CD4-positive, alpha-beta T cell treated with Interleukin-2 at 100 ng/mL for 4 hours (primary cell): Measurements from ENCODE around the gene NBDY.
"Not testable (repeated sequence)": the region's sequence is repeated elsewhere in the genome, so short reads cannot be mapped to it uniquely, and the experiment has no call there.

ENCODE experiments used
- DNase-seq: peaks from one replicate; pipeline ENCODE4 v3.0.0-alpha.2; 2020; ENCODE audit warnings: low spot score

The NBDY gene

GRCh38 chrX:56764153-56764974, 35.3 kb downstream of the NBDY start:
- DNase-seq = peak; percentile 82

GRCh38 chrX:56764975-56765791, 36.1 kb downstream of the NBDY start:
- peak; percentile 15 for DNase-seq

GRCh38 chrX:56765811-56766553, 36.9 kb downstream of the NBDY start:
- DNase-seq = no peak

GRCh38 chrX:56766554-56767347, 37.7 kb downstream of the NBDY start:
- DNase-seq = no peak

GRCh38 chrX:56767348-56768119, 38.5 kb downstream of the NBDY start:
- DNase-seq = not testable (repeated sequence)

- DNase-seq = not testable (repeated sequence)
These were observed 39.1 kb downstream of the NBDY start for GRCh38 chrX:56768120-56768660.

- DNase-seq = not testable (repeated sequence)
These were observed 43.9 kb downstream of the NBDY start for GRCh38 chrX:56772675-56773521.

GRCh38 chrX:56773522-56774060, 44.5 kb downstream of the NBDY start:
- not testable (repeated sequence) for DNase-seq

- not testable (repeated sequence) for DNase-seq
These were observed 49.3 kb downstream of the NBDY start for GRCh38 chrX:56778099-56778923.

GRCh38 chrX:56778924-56779468, 50.0 kb downstream of the NBDY start:
- not testable (repeated sequence) for DNase-seq

GRCh38 chrX:56780681-56781649, 51.9 kb downstream of the NBDY start:
- not testable (repeated sequence) for DNase-seq

- DNase-seq = no peak
These were observed 53.3 kb downstream of the NBDY start for GRCh38 chrX:56782352-56782751.

GRCh38 chrX:56782791-56783449, 53.9 kb downstream of the NBDY start:
- no peak for DNase-seq

- DNase-seq = no peak
These were observed 54.4 kb downstream of the NBDY start for GRCh38 chrX:56783450-56783831.

- DNase-seq = no peak
These were observed 55.1 kb downstream of the NBDY start for GRCh38 chrX:56783996-56784620.

GRCh38 chrX:56784666-56785065, 55.6 kb downstream of the NBDY start:
- DNase-seq = no peak
